NOMO-1 (cell line): ENCODE measurements around the gene PTGES.
"Not testable (repeated sequence)": the region's sequence is repeated elsewhere in the genome, so short reads cannot be mapped to it uniquely, and the experiment has no call there.

Source experiments
- DNase-seq, 2 experiments: peaks; one replicate each; lab custom pipeline; 2025; ENCODE audit not compliant: unreplicated experiment in 2 of 2; lab: John Stamatoyannopoulos, UW

PTGES gene, protein sequence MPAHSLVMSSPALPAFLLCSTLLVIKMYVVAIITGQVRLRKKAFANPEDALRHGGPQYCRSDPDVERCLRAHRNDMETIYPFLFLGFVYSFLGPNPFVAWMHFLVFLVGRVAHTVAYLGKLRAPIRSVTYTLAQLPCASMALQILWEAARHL

GRCh38 chr9:129752900-129753729 is at the start of gene PTGES:
Gene PTGES (minus strand): TSS chr9:129753042. CDS start chr9:129753012, 30 bp downstream.
- DNase-seq, result peak; percentile 64 to 65

GRCh38 chr9:129801504-129801903 is 48.7 kb upstream of the PTGES start:
- no peak for DNase-seq

DNA sequence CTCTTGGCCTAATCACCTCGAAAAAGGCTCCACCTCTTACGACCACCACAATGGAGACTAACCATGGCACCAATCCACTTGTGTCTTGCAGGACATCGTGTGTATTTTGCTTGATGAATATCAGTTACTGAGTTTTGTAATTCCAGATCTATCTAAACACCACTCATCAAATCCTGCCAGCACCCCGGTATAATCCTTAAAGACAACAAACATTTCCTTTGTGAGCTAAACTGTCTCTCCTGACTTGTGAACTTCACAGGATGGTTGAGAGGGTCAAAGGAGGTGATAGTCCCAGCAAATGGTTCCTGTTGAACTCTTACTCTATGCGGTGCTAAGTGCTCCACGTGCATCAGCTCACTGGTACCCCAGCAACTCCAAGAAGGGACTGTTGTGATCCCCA is 46.1 kb upstream of the PTGES start:
- DNase-seq, result no peak

DNA sequence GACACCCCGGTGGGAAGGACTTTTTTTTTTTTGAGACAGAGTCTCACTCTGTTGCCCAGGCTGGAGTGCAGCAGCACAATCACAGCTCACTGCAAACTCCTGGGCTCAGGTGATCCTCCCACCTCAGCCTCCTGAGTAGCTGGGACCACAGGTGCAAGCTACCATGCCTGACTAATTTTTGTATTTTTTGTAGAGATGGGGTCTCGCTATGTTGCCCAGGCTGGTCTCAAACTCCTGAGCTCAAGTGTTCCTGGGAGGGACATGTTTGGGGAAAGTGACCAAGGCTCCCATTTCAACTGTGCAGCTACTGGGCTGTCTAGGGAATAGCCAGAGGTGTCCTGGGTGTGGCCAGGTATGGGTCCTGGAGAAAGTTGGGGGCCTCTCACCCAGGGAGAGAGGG is 43.2 kb upstream of the PTGES start:
- not testable (repeated sequence) for DNase-seq

DNA sequence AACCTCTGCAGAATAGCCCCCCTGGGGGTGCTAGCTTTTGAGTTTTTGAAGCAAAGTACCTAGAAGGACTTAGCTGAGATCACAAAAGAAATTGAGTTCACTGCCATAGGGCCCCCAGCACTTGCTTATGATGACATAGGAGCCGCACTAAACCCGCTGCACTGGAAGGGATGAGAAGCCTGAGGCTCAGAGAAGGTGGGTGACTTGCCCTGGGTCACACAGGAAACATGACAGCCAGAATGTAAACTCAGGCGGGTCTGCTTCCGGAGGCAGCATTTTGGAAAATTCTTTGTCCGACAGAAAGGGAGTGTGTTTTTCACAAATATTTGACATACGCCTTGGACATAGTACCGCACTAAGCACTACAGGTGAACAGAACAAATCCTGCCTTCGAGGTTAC is 41.7 kb upstream of the PTGES start:
- DNase-seq, result no peak

DNA sequence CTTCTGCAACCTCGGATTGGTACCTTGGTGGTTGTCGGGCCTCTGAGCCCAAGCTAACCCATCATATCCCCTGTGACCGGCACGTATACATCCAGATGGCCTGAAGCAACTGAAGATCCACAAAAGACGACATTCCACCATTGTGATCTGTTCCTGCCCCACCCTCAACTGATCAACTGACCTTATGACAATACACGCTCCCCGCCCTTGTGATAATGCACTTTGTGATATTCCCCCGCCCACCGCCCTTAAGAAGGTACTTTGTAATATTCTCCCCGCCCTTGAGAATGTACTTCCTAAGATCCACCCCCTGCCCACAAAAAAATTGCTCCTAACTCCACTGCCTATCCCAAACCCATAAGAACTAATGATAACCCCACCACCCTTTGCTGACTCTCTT is 33.6 kb upstream of the PTGES start:
- no peak for DNase-seq

DNA sequence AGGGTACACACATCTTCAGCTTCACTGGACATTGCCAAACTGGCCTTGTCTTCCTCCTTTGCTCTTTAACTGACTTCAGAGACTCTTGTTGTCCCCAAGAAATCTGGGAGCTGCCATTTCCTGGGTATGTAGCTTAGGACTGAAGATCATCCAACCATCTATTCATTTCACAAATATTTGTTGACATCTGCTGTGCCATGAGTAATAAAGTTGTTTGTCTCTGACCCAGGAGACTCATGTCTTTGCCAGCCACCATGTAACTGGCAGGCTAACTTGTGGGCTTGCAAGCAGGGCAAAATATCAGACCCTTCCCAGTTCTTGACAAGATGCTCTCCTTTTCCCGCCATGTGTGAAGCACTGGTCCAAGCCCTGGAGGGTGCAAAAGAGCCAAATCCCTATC is 33.0 kb upstream of the PTGES start:
- no peak for DNase-seq

- not testable (repeated sequence) for DNase-seq
These were observed 32.1 kb upstream of the PTGES start for GRCh38 chr9:129784970-129785369.

DNA sequence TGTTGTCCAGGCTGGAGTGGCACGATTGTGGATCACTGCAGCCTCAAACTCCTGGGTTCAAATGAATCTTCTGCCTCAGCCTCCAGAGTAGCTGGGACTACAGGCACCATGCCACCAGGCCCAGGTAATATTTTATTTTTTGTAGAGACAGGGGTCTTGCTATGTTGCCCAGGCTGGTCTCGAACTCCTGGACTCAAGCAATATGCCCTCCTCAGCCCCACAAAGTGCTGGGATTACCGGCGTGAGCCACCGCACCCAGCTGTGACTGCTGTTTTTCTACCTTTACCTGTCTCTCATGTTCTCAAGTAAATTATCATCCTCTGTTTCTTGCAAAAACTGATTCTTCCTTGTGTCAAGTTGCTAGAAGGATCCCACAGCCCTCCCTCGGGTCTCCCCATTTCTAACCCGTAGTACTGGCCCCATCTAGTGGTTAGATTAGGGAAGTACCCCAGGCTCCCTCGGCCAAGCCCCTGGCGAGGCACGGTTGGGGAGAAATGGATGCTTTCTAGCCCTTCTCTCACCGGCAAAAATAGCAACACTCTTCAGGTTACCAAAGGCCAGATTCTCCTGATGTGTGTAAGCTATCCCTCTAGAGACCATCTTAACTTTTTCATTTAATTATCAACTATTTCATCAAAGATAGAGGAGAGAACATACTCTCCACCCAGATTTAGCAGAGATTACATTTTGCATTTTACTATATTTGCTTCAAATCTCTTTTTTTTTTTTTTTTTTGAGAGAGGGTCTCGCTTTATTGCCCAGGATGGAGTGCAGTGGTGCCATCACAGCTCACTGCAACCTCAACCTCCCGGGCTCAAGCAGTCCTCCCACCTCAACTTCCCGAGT is 30.9 kb upstream of the PTGES start:
- DNase-seq, result peak; percentile 59 to 73

- DNase-seq, result no peak
These were observed 29.1 kb upstream of the PTGES start for GRCh38 chr9:129781981-129782380.

DNA sequence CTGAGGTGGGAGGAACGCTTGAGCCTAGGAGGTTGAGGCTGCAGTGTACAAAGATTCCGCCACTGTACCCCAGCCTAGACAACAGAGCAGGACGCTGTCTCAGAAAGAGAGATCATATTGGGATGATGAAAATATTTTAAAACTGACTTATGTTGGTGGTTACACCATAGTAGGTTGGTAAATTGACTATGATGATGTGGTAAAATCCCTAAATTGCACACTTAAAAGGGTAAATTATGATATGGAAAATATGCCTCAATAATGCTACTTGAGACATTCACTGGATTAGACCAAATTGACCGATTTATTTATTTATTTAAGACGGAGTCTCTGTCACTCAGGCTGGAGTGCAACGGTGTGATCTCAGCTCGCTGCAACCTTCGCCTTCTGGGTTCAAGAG is 28.3 kb upstream of the PTGES start:
- no peak for DNase-seq

DNA sequence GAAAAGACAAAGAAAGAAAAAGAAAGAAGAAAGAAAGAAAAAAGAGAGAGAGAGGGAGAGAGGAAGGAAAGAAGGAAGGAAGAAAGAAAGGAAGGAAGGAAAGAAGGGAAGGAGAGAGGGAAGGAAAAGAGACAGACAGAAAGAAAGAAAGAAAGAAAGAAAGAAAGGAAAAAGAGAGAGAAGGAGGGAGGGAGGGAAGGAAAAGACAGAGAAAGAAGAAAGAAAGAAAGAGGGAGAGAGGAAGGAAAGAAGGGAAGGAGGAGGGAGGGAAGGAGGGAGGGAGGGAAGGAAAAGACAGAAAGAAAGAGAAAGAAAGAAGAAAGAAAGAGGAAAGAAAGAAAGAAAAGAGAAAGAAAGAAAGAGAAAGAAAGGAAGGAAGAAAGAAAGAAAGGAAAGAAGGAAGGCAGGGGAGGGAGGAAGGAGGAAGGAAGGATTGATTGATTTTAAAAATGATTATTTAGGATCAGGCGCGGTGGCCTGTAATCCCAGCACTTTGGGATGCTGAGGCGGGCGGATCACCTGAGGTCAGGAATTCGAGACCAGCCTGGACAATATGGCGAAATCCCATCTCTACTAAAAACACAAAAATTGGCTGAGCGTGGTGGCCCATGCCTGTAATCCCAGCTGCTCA is 26.8 kb upstream of the PTGES start:
- DNase-seq, result no peak

GRCh38 chr9:129778469-129778868 is 25.6 kb upstream of the PTGES start:
- DNase-seq, result no peak

GRCh38 chr9:129777769-129778130 is 24.9 kb upstream of the PTGES start:
- DNase-seq, result no peak

DNA sequence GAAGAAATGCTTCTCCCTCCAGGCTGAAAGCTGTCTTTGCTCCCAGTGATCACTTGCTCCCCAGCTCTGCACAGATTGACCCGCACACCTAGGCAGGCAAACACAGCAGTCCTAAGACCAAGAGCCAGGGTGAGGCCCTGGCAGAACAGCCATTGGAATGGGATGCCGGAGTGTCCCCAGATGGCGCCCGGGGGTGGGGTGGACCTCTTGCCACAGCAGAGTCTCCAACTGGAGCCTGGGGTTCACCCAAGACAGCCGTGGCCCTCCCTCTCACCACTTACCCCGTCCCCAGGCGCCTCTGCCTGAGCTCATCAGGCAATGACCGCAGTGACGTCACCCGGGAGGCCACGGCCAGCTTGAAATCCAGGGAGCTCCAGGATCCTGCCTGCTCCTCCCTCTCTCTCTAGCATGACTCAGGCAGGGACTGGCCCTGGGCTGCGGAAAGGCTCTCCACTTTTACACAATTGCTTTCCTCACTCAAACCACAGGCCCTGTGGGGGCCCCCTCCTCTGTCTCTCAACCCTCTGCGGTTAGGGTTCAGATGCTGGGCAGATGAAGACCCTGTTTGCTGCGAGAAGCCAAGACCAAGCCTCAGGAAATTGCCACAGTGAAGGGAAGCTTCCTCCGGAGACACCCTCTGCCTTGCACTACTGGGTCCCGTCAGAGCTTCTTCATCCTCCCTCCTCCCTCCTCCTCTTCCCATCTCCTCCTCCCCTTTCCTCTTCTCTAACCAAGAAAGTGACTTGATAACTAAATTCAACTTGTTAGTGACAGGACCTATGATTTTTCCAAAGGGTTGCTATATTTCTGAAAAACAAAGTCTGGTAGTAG is 24.3 kb upstream of the PTGES start:
- DNase-seq, result peak; percentile 97 to 99

DNA sequence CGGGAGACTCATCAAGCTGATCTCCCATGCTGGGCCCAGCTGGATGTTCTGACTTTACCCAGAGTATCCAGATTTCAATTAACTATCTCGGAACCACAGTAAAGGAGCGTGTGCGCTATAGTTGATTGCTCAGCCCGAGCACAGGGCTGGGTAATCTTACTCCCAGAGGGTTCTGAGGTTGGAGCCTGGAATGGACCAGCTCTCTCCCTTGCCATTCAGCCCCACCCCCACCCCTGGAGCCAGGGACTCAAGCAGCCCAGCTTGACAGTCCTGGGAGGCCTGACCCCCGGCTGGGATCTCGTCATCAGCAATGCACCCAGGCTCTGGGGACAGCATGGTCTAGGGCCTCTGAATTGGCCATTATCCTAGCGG is 23.7 kb upstream of the PTGES start:
- no peak for DNase-seq

DNA sequence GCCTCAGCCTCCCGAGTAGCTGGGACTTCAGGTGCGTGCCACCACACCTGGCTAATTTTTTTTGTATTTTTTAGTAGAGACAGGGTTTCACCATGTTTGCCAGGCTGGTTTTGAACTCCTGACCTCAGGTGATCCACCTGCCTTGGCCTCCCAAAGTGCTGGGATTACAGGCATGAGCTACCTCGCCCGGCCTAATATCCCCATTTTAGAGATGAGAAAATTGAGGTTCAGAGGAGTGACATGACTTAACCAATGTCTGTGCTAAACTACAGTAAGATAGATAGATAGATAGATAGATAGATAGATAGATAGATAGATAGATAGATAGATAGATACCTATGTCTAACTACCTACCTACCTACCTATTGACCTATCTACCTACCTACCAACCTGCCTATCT is 23.3 kb upstream of the PTGES start:
- DNase-seq, result not testable (repeated sequence)

- no peak for DNase-seq
These were observed 22.6 kb upstream of the PTGES start for GRCh38 chr9:129775448-129775798.

GRCh38 chr9:129774791-129775447 is 22.1 kb upstream of the PTGES start:
- no peak for DNase-seq
